Muscle of leg (tissue), 11 donors: Measurements from ENCODE around the gene PSME3IP1. TPM values are rescaled to one million over a fixed set of nuclear protein-coding genes. Genes with fewer than 3 reads are reported as not detected.

Source experiments
- DNase-seq: peaks from one replicate; pipeline ENCODE4 v3.0.0; 2013
- H3K27ac ChIP-seq: one replicate; pipeline ENCODE4 v1.5.1; 2013; ENCODE audit warnings: mild to moderate bottlenecking, low read length, control low read depth
- H3K27me3 ChIP-seq: one replicate; pipeline ENCODE4 v1.6.1; 2013; ENCODE audit warnings: low read length; ENCODE audit not compliant: control insufficient read depth, insufficient read depth
- H3K36me3 ChIP-seq: one replicate; pipeline ENCODE4 v1.6.1; 2013; ENCODE audit warnings: low read length; ENCODE audit not compliant: control insufficient read depth, insufficient read depth
- H3K4me1 ChIP-seq: one replicate; pipeline ENCODE4 v1.6.1; 2013; ENCODE audit warnings: low read length; ENCODE audit not compliant: control insufficient read depth, insufficient read depth
- H3K4me3 ChIP-seq: one replicate; pipeline ENCODE4 v1.5.1; 2013; ENCODE audit warnings: low read length, control low read depth
- H3K9me3 ChIP-seq: replicated peaks from 2 replicates; pipeline ENCODE4 v1.6.1; 2013; ENCODE audit warnings: low read depth, low read length; ENCODE audit not compliant: control insufficient read depth
- WGBS: methylation state at CpG from one replicate; pipeline ENCODE4 v1.1.5; 2013; ENCODE audit warnings: missing lambda C conversion rate; ENCODE audit not compliant: insufficient coverage; 5-methylcytosine and 5-hydroxymethylcytosine counted together
- polyA plus RNA-seq, 8 donors: library from polyadenylated mRNA; unstranded; fragments of 120-200 nt; gene quantifications; one replicate each; pipeline versions ENCODE4 v1.2.1 to v1.2.3, GENCODE V29; 2013; ENCODE audit warnings: inconsistent platforms in 1 of 8, low replicate concordance in 1 of 8; ENCODE audit not compliant: insufficient read length in 8 of 8, insufficient read depth in 1 of 8
- total RNA-seq: library from RNA; stranded (reverse); fragments of 120-200 nt; gene quantifications from one replicate; pipeline ENCODE4 v1.2.4, GENCODE V29; 2013

Gene PSME3IP1
- total and polyA plus RNA-seq, 9 donors: 40.9 to 64.2 (median 56.4) TPM

GRCh38 chr16:57137566-57138273 lies 48.1 kb downstream of the PSME3IP1 start:
- Histone ChIP-seq H3K27me3 (no peaks in the 10 kb centered on the region), H3K27ac (no peak overlapping the region), H3K4me1 (peaks cover 8% of the 10 kb centered on the region), H3K4me3 (no peak overlapping the region), H3K9me3 (no peaks in the 10 kb centered on the region), H3K36me3 (peaks cover 4% of the 10 kb centered on the region)
- 100% methylated on average over 2 of the region's 10 CpGs for WGBS
- no peak for DNase-seq

- Histone ChIP-seq H3K27me3 (no peaks in the 10 kb centered on the region), H3K4me1 (peaks cover 12% of the 10 kb centered on the region), H3K36me3 (peaks cover 4% of the 10 kb centered on the region), H3K9me3 (no peaks in the 10 kb centered on the region), H3K4me3 (no peak overlapping the region), H3K27ac (no peak overlapping the region)
- 87% methylated on average over 12 of the region's 14 CpGs for WGBS
- DNase-seq: no peak
Observed at GRCh38 chr16:57137043-57137442, 48.8 kb downstream of the PSME3IP1 start.

- no peak overlapping the region for H3K27ac ChIP-seq
- peaks cover 4% of the 10 kb centered on the region for H3K36me3 ChIP-seq
- DNase-seq: no peak
- no peaks in the 10 kb centered on the region for H3K9me3 ChIP-seq
- WGBS: no CpG with 5 or more reads among the region's 2 CpGs
- no peak overlapping the region for H3K4me3 ChIP-seq
- H3K4me1 ChIP-seq: peaks cover 7% of the 10 kb centered on the region
- H3K27me3 ChIP-seq: no peaks in the 10 kb centered on the region
Observed at GRCh38 chr16:57134982-57135381, 50.9 kb downstream of the PSME3IP1 start.

- Histone ChIP-seq H3K27ac (no peak overlapping the region), H3K4me1 (peaks cover 3% of the 10 kb centered on the region), H3K27me3 (no peaks in the 10 kb centered on the region), H3K9me3 (no peaks in the 10 kb centered on the region), H3K4me3 (no peak overlapping the region), H3K36me3 (peaks cover 4% of the 10 kb centered on the region)
- no peak for DNase-seq
- 69% methylated on average over 9 of the region's 10 CpGs for WGBS
Observed at GRCh38 chr16:57133886-57134285, 52.0 kb downstream of the PSME3IP1 start.

GRCh38 chr16:57133031-57133430 lies 52.8 kb downstream of the PSME3IP1 start:
- Histone ChIP-seq H3K4me3 (no peak overlapping the region), H3K27ac (no peak overlapping the region), H3K9me3 (no peaks in the 10 kb centered on the region), H3K36me3 (peaks cover 4% of the 10 kb centered on the region), H3K4me1 (peaks cover 3% of the 10 kb centered on the region), H3K27me3 (no peaks in the 10 kb centered on the region)
- DNase-seq: no peak
- WGBS: no CpG with 5 or more reads among the region's 4 CpGs

- no peak for DNase-seq
- peaks cover 3% of the 10 kb centered on the region for H3K36me3 ChIP-seq
- H3K4me1 ChIP-seq: peaks cover 3% of the 10 kb centered on the region
- no peaks in the 10 kb centered on the region for H3K27me3 ChIP-seq
- H3K4me3 ChIP-seq: no peak overlapping the region
- WGBS: no CpG with 5 or more reads among the region's 1 CpG
- H3K9me3 ChIP-seq: no peaks in the 10 kb centered on the region
- H3K27ac ChIP-seq: no peak overlapping the region
Observed at GRCh38 chr16:57132470-57132869, 53.4 kb downstream of the PSME3IP1 start.

- no peak for DNase-seq
Observed at GRCh38 chr16:57131351-57131970, 54.4 kb downstream of the PSME3IP1 start.

GRCh38 chr16:57130950-57131321 lies 54.9 kb downstream of the PSME3IP1 start:
- Histone ChIP-seq H3K9me3 (no peaks in the 10 kb centered on the region), H3K27me3 (no peaks in the 10 kb centered on the region), H3K27ac (no peak overlapping the region), H3K4me1 (peaks cover 3% of the 10 kb centered on the region), H3K4me3 (no peak overlapping the region), H3K36me3 (peaks cover 2% of the 10 kb centered on the region)
- WGBS: 82% methylated on average over 5 of the region's 6 CpGs
- DNase-seq: no peak

More at GRCh38 chr16:57131351-57131970, 54.4 kb downstream of the PSME3IP1 start:
- no peaks in the 10 kb centered on the region for H3K27me3 ChIP-seq
- peaks cover 2% of the 10 kb centered on the region for H3K36me3 ChIP-seq
- no peaks in the 10 kb centered on the region for H3K9me3 ChIP-seq
- WGBS: 86% methylated on average over 15 of the region's 17 CpGs
- H3K4me1 ChIP-seq: peaks cover 3% of the 10 kb centered on the region
- H3K4me3 ChIP-seq: no peak overlapping the region
- no peak overlapping the region for H3K27ac ChIP-seq

- H3K36me3 ChIP-seq: peaks cover 2% of the 10 kb centered on the region
- H3K4me3 ChIP-seq: no peak overlapping the region
- no peak for DNase-seq
- H3K4me1 ChIP-seq: peaks cover 3% of the 10 kb centered on the region
- no peak overlapping the region for H3K27ac ChIP-seq
- WGBS: 80% methylated on average over 10 of the region's 11 CpGs
- H3K9me3 ChIP-seq: no peaks in the 10 kb centered on the region
- no peaks in the 10 kb centered on the region for H3K27me3 ChIP-seq
Observed at GRCh38 chr16:57128771-57129389, 57.0 kb downstream of the PSME3IP1 start.

- peaks cover 5% of the 10 kb centered on the region for H3K36me3 ChIP-seq
Observed at GRCh38 chr16:57127836-57128235, 58.0 kb downstream of the PSME3IP1 start.

More at GRCh38 chr16:57127836-57128235, 58.0 kb downstream of the PSME3IP1 start:
- no peaks in the 10 kb centered on the region for H3K9me3 ChIP-seq
- H3K27me3 ChIP-seq: no peaks in the 10 kb centered on the region
- no peak overlapping the region for H3K4me3 ChIP-seq
- DNase-seq: no peak
- no peak overlapping the region for H3K27ac ChIP-seq
- 100% methylated on average over 2 of the region's 7 CpGs for WGBS
- H3K4me1 ChIP-seq: peaks cover 3% of the 10 kb centered on the region
